T-helper 2 cell treated with Interferon-gamma antibody and Interleukin-4, amounts not matched to agents 100 ng/mL and 5 ng/mL, for 36 hours (primary cell): ENCODE data around the gene LRRC58. TPM values are rescaled to one million over a fixed set of nuclear protein-coding genes. Genes with fewer than 3 reads are reported as not detected.
"Not testable (repeated sequence)": the region's sequence is repeated elsewhere in the genome, so short reads cannot be mapped to it uniquely, and the experiment has no call there.

ENCODE experiments used
- intact Hi-C: fragments of 100-400 bp; cut with micrococcal nuclease; formaldehyde crosslinking; loops from one replicate; pipeline ENCODE4 v1.15.1; 2023
- total RNA-seq: library from RNA; stranded (reverse); gene quantifications from 2 replicates; pipeline ENCODE4 v1.2.3, GENCODE V29; 2022

Gene LRRC58
- total RNA-seq, result 26.1 and 26.5 TPM in 2 replicates

DNA sequence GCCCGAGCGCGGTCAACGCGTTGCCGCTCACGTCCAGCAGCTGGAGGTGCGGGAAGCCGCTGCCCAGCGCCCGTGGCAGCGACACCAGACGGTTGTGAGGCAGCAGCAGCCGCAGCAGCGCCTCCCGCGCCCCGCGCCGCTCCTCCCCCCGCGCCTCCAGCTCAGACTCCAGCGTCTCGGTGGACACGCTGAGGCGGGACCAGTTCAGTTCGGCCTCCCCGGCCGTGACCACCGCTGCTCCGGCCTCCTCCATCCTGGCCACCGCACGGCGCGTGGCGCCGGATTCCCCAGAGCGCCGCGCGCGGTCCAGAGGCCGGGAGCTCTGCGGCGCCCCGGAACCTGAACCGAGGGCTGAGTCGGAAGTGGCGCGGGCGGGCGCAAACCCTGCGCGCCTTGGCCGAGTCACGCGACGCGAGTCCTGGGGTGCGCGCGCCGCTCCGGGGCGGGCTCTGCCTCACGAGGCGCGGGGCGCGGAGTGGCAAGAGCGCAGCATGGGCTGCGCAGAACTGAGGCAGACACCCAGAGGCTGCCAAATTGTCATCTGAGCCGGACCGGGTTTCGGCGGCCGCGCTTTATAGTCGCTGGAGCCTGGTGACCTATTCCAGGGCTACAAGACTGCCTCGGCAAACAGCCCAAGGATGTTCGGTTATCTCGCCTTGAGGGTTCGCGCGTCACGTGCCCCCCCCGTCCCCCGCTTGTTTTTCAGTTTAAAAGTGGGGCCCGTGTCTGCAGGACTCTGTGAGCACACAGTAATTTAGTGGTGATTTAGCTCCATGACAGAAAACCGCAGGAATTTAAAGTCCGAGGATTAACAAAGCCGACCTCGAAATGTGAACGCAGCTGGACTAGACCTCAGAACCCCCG lies at the start of gene LRRC58:
LRRC58 (minus strand) TSS at position 364 of the 864 bp plus-strand sequence; CDS start at position 253, 111 bp downstream.
- intact Hi-C loops, result loop anchor here (1.0 to 10.0 kb wide), 8 partner anchors 68 to 1024 kb away; partner anchors contain the start of genes COX17, GTF2E1, NDUFB4 and RABL3

- intact Hi-C loops, result no loop called here
Measured at GRCh38 chr3:120396469-120396868, 47.3 kb upstream of the LRRC58 start.

DNA sequence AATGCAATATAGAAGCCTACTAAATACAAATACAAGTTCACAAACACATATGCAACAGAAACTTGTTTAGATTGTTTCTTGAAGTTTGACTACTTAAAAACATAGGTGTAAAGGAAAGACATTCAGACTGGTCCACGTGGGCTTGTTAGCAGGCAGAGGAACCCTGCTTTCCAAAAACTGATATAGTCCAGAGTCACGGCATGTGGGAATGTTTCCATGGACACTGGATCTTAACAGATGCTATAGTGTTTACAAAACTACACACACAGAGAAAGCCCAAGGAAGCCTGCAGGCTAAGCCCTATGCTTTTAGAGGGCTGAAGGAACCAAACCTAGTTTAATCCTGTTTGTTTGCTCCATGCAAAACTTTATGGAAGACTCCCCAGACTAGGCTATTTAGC lies 45.2 kb upstream of the LRRC58 start:
- intact Hi-C loops, result no loop called here

GRCh38 chr3:120393761-120394160 lies 44.6 kb upstream of the LRRC58 start:
- intact Hi-C loops, result no loop called here

DNA sequence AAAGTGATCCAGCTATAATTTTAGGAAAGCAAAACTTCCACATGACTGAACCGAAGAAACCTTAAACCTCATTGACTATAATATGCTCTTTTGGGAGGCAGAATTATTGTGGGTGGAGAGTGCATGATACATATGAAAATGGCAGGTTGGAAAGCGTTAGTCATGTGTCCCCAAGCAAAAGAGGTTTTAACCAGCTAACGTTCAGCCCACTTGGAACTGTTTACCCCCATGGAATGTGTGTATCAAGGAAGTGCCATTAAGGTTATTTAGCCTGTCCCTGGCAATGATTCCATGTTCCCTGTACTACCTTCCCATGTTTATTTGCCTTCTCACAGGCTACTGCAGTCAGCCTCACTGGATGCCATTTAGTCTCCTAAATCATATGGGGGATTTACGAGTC lies 44.1 kb upstream of the LRRC58 start:
- intact Hi-C loops, result no loop called here

DNA sequence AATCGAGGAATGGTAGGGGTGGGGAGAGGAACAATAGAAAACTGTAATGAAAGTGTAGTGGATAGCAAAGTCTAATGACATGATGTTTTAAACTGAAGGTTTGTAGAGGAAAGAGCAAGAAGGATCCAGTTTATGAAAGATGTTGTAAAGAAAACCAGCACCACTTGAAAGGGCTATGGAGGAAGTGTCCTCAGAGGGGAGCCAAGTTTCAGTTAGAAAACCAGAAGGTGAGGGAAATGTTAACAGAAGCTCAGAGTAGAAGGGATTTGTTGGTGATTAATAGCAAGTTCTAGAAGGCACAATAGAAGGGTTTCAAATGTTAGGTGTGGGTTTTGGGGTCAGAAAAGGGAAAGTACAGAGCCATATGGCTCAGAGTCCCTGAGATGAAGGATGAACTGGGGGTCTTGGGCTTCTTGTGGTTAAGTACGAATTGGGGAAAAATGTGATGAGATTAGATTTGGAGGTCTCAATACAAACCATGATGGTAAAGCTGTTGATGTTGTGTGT lies 33.8 kb upstream of the LRRC58 start:
- intact Hi-C loops, result no loop called here

GRCh38 chr3:120381503-120381902 lies 32.3 kb upstream of the LRRC58 start:
- intact Hi-C loops, result no loop called here

DNA sequence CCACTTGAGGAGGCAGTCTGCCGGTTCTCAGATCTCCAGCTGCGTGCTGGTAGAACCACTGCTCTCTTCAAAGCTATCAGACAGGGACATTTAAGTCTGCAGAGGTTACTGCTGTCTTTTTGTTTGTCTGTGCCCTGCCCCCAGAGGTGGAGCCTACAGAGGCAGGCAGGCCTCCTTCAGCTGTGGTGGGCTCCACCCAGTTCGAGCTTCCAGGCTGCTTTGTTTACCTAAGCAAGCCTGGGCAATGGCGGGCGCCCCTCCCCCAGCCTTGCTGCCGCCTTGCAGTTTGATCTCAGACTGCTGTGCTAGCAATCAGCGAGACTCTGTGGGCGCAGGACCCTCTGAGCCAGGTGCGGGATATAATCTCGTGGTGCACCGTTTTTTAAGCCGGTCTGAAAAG lies 28.8 kb upstream of the LRRC58 start:
- intact Hi-C loops, result not testable (repeated sequence)

DNA sequence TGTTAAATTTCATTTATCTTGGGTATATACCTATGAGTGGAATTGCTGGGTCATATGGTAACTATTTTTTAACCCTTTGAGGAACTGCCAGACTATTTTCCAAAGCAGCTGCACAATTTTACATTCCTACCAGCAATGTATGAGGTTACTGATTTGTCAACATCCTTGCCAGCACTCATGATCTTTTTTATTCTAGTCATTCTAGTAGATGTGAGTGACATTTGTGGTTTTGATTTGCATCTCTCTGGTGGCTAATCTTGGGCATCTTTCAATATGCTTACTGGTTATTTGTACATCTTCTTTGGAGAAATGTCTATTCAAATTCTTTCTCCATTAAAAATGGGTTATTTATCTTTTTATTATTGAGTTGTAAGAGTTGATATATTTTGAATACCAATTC lies 21.3 kb upstream of the LRRC58 start:
- intact Hi-C loops, result no loop called here

- intact Hi-C loops, result no loop called here
Measured at GRCh38 chr3:120369037-120369467, 19.9 kb upstream of the LRRC58 start.

DNA sequence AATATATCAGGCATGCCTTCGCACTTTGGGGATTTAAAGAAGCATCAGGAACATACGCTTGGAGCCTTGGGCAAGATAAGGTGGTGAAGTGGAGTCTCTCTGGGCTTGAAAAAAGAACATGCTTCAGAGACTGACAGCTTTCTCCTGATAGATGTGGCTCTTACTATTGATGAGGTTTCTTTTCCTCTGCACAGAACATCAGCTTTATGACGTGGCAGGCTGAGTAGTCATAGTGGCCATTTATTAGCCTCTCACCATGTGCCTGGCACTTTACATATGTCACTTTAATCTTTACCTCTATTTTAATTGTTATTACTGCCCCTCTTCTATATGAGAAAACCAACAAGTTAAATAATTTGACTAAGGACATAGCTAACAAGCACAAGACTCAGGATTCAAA lies 19.0 kb upstream of the LRRC58 start:
- intact Hi-C loops, result no loop called here

- intact Hi-C loops, result no loop called here
Measured at GRCh38 chr3:120364821-120365220, 15.7 kb upstream of the LRRC58 start.

DNA sequence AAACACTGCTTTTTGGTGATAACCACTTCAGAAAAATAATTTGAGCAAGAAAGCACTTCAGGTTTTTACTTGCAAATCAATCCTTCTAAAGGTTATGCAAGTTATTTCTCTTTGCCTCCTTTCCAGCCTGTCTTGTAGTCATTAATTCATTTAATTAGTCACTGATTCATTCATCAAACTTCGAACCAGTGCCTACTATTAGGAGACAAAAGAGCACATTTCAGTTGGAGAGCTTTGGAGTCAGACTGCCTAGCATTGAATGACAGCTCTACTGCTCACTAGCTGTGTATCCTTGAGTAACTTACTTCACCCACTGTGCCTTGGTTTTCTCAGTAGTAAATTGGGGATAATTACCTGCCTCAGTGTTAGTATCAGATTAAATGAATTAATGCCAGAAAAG lies 14.9 kb upstream of the LRRC58 start:
- intact Hi-C loops, result no loop called here

DNA sequence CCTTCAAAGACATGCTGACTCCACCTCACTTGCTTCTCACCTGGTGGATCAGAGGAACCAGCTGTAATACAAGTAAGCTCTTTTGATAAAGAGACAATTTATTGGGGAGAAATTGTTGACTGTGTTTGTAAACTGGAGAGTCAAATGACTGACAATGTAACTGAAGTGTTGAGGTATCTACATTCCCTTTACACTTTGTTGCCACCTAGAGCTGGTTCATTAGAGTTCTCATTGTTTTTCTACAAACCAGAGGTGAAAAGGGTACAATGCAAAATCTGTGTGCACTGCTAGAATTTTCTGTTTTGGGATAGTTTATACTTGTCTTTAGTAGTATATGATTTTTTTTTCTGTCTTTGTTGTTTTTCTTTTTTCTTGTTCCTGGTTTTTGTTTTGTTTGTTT lies 8.7 kb upstream of the LRRC58 start:
- intact Hi-C loops, result loop anchor here (10.0 kb wide), 1 partner anchor 463 kb away; no protein-coding TSS in a partner anchor

DNA sequence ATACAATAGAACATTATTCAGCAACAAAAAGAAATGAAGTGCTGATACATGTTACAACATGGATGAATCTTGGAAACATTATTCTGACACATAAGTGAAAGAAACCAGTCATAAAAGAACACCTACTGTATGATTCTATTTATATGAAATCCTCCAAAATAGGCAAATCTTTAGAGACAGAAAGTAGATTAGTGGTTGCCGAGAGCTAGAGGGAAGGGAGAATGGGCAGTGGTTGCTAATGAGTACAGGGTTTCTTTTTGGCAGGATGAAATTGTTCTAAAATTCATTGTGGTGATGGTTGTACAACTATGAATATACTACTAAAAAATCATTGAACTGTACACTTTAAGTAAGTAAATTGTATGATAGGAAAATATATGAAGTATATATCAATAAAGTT lies 6.3 kb upstream of the LRRC58 start:
- intact Hi-C loops, result loop anchor here (10.0 kb wide), 1 partner anchor 461 kb away; no protein-coding TSS in a partner anchor

DNA sequence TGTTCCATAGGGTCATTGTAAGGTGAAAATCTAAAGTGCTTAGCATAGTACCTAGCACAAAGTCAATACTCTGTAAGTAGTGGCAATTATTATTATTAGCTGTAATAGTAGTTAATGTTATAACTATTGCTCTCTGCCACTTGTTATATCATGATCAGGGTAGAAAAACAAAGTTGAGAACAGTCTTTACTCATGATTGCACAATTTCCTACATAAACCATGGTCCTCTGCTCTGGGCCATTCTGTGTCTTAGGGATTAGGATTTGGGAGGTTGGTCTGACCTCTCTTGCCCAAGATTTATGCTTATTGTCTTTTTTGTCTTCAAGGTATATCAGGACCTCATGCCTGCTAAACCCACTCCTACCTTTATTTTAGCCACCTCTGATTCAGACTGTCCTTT lies 4.3 kb upstream of the LRRC58 start:
- intact Hi-C loops, result loop anchor here (10.0 kb wide), 1 partner anchor 459 kb away; no protein-coding TSS in a partner anchor

- intact Hi-C loops, result loop anchor here (10.0 kb wide), 1 partner anchor 457 kb away; no protein-coding TSS in a partner anchor
Measured at GRCh38 chr3:120352017-120352416, 2.9 kb upstream of the LRRC58 start.

GRCh38 chr3:120350401-120350941 lies 1.3 kb upstream of the LRRC58 start:
- intact Hi-C loops, result loop anchor here (10.0 kb wide), 1 partner anchor 456 kb away; no protein-coding TSS in a partner anchor

- intact Hi-C loops, result loop anchor here (1.0 to 10.0 kb wide), 8 partner anchors 68 to 1025 kb away; partner anchors contain the start of genes GTF2E1, NDUFB4 and RABL3
Measured at GRCh38 chr3:120349855-120350125, 636 bp upstream of the LRRC58 start.

GRCh38 chr3:120348065-120348990 lies 826 bp downstream of the LRRC58 start:
- intact Hi-C loops, result loop anchor here (1.0 to 10.0 kb wide), 4 partner anchors 104 to 1024 kb away; partner anchors contain the start of gene COX17

GRCh38 chr3:120344349-120344748 lies 4.8 kb downstream of the LRRC58 start:
- intact Hi-C loops, result loop anchor here (1.0 to 10.0 kb wide), 2 partner anchors 249 to 1020 kb away; no protein-coding TSS in a partner anchor
